PC-9 (cell line): Measurements from ENCODE around the gene ASIC4.

Source experiments
- EZH2 ChIP-seq: fragments of 200-600 bp; sonication (generic); IDR thresholded peaks from 2 replicates; pipeline ENCODE4 v1.8.0; 2017; ENCODE audit warnings: antibody characterized with exemption, low read depth
- TF ChIP-seq, protein P1 (sequence below): fragments of 200-600 bp; sonication (generic); conservative IDR thresholded peaks from 2 replicates; pipeline ENCODE4 v1.6.1; 2017; ENCODE audit warnings: mixed run types, antibody characterized with exemption, mild to moderate bottlenecking, moderate library complexity

DNA sequence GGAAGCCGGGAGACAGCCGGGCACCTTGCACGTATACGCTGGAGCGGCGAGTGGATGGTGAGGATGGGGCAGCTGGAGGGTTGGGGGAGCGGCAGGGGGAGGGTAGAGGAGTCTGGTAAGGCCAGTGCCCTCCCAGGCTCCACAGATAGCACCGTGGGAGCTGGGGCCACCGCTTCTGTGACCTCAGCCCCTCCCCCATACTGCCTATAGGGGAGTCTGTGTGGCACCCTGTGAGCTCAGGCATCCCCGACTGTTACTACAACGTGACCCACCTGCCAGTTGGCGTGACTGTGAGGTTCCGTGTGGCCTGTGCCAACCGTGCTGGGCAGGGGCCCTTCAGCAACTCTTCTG is 25.5 kb upstream of the ASIC4 start:
- no peak for TF ChIP-seq EZH2
- TF ChIP-seq, protein P1, sequence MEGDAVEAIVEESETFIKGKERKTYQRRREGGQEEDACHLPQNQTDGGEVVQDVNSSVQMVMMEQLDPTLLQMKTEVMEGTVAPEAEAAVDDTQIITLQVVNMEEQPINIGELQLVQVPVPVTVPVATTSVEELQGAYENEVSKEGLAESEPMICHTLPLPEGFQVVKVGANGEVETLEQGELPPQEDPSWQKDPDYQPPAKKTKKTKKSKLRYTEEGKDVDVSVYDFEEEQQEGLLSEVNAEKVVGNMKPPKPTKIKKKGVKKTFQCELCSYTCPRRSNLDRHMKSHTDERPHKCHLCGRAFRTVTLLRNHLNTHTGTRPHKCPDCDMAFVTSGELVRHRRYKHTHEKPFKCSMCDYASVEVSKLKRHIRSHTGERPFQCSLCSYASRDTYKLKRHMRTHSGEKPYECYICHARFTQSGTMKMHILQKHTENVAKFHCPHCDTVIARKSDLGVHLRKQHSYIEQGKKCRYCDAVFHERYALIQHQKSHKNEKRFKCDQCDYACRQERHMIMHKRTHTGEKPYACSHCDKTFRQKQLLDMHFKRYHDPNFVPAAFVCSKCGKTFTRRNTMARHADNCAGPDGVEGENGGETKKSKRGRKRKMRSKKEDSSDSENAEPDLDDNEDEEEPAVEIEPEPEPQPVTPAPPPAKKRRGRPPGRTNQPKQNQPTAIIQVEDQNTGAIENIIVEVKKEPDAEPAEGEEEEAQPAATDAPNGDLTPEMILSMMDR = no peak
